Measurements from ENCODE around the gene P2RY13.

The P2RY13 gene

GRCh38 chr3:151329363-151329762, at the start of gene P2RY13:
TSS of gene P2RY13 (minus strand) at chr3:151329549. CDS start at chr3:151329528, 21 bp downstream.
- no peak within 1 kb of the TSS for H3K4me3 ChIP-seq (ENCODE audit: low read length)
- no peak for TF ChIP-seq CTCF (conservative IDR thresholded peaks at IDR 0.05; ENCODE audit: low read length)
- DNase-seq (ENCODE audit: low read depth): no peak

GRCh38 chr3:151377768-151378385, 48.5 kb upstream of the P2RY13 start:
- no peak for TF ChIP-seq CTCF (conservative IDR thresholded peaks at IDR 0.05; ENCODE audit: low read length)
- DNase-seq (ENCODE audit: low read depth): no peak
- H3K4me3 ChIP-seq (ENCODE audit: low read length): no peak overlapping the region

- DNase-seq (ENCODE audit: low read depth): peak; percentile 43
- no peak overlapping the region for H3K4me3 ChIP-seq (ENCODE audit: low read length)
- TF ChIP-seq CTCF (conservative IDR thresholded peaks at IDR 0.05; ENCODE audit: low read length): no peak
Measured at GRCh38 chr3:151372063-151372820, 42.9 kb upstream of the P2RY13 start.

DNA sequence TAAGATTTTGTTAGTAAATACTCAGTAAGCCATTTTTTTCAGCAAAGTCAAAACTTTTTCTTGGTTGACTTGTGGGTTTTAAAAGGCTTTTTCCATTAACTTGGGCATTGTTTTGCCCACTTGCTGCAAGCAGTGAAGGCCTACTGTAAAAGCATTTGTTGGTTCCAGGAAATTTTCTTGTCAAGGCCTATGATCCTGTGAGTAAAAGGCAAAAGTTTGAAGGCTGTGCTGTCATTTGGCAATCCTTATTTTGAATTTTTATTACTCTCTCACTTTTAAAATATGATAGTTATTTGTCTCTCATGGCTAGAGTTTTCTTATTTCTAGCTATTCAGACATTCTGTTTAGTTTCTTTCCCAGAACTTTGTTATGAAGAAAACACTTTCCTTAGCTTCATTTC, 42.2 kb upstream of the P2RY13 start:
- no peak overlapping the region for H3K4me3 ChIP-seq (ENCODE audit: low read length)
- no peak for TF ChIP-seq CTCF (conservative IDR thresholded peaks at IDR 0.05; ENCODE audit: low read length)
- DNase-seq (ENCODE audit: low read depth): peak; percentile 61

DNA sequence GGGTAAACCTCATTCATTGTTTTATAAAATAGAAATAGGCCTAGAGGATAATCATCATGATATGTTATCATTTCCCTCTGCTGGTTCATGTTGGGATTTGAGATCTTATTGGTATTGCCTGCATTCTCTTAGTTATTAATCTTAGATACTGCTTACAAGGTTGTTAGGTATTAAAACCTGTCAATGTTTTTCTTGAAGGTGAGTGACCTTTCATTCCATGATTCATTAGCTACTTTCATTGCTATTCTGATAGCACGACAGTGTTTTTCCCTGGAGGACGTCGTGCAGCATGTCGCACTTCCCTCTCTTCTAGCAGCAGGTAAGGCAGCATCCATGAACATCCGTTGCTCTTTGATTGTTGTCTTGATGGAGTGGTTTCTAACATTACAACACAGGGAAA, 38.1 kb upstream of the P2RY13 start:
- peak; percentile 20; the same call in 1 of the 2 replicates for TF ChIP-seq CTCF (conservative IDR thresholded peaks at IDR 0.05; ENCODE audit: low read length)
- DNase-seq (ENCODE audit: low read depth): peak; percentile 24

DNA sequence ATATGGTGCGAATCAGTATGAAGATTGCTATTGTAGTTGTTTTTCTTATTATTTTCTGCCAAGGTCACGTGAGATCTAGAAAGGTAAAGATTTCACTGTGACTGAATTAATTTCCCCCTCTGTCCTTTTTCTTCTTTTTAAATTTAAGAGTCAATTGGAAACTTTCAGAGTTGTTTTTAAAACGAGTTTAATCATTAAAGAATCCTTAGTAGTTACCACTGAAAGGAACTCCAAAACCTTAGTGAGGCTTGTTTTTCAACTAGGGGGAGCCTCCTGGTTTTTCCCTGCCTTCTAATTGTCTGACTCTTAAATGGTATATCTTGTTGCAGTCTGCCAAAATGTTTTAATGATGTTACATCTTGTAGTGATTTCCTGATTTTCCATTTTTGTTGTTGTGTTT, 37.6 kb upstream of the P2RY13 start:
- DNase-seq (ENCODE audit: low read depth): no peak
- no peak overlapping the region for H3K4me3 ChIP-seq (ENCODE audit: low read length)
- TF ChIP-seq CTCF (conservative IDR thresholded peaks at IDR 0.05; ENCODE audit: low read length): no peak

More for the DNA sequence above, 38.1 kb upstream of the P2RY13 start:
- H3K4me3 ChIP-seq (ENCODE audit: low read length): no peak overlapping the region

DNA sequence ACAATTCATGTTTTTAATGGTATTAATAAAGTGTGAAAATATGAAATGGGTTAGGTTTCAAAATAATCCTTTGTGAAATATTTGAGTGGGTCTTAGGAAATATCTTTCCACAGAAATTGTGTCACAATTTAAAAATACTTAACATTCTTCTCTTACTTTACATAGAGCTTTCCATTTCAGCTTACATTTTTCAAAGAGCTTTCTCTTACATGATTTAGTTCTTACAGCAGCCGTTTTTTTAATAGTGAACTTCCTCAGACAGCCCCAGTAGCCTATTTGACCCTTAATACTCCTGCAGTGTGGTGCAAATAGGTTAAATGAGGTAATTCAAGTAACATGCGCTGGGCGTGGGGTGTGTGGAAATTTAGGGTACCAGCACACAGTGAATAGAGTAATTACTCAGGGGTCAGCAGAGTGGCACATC, 33.4 kb upstream of the P2RY13 start:
- DNase-seq (ENCODE audit: low read depth): peak; percentile 74
- H3K4me3 ChIP-seq (ENCODE audit: low read length): no peak overlapping the region
- no peak for TF ChIP-seq CTCF (conservative IDR thresholded peaks at IDR 0.05; ENCODE audit: low read length)
